Glutamatergic neuron (in vitro differentiated cells): ENCODE results near the gene ZNF454. TPM values are rescaled to one million over a fixed set of nuclear protein-coding genes. Genes with fewer than 3 reads are reported as not detected.

Source experiments
- DNase-seq: peaks from one replicate; pipeline ENCODE4 v3.0.0; 2022
- H3K27ac Mint-ChIP-seq: one replicate; pipeline ENCODE4 v1.8.0; 2020; ENCODE audit warnings: mild to moderate bottlenecking, mixed read lengths, inconsistent platforms; ENCODE audit not compliant: unreplicated experiment
- H3K27me3 Mint-ChIP-seq: one replicate; pipeline ENCODE4 v1.8.0; 2020; ENCODE audit warnings: mild to moderate bottlenecking, moderate library complexity, mixed read lengths, inconsistent platforms; ENCODE audit not compliant: unreplicated experiment
- H3K36me3 Mint-ChIP-seq: one replicate; pipeline ENCODE4 v1.8.0; 2020; ENCODE audit warnings: mild to moderate bottlenecking, mixed read lengths, inconsistent platforms; ENCODE audit not compliant: unreplicated experiment
- H3K4me1 Mint-ChIP-seq: one replicate; pipeline ENCODE4 v1.8.0; 2020; ENCODE audit warnings: mild to moderate bottlenecking, low read depth, mixed read lengths, inconsistent platforms; ENCODE audit not compliant: unreplicated experiment
- H3K4me3 Mint-ChIP-seq: one replicate; pipeline ENCODE4 v1.8.0; 2020; ENCODE audit warnings: mild to moderate bottlenecking, mixed read lengths, inconsistent platforms; ENCODE audit not compliant: unreplicated experiment
- H3K9me3 Mint-ChIP-seq: one replicate; pipeline ENCODE4 v1.8.0; 2020; ENCODE audit warnings: mild to moderate bottlenecking, moderate library complexity, mixed read lengths, inconsistent platforms; ENCODE audit not compliant: unreplicated experiment
- CTCF ChIP-seq: fragments of 200-600 bp; sonication (generic); IDR thresholded peaks from one replicate; pipeline ENCODE4 v1.5.0; 2021; ENCODE audit not compliant: partially characterized antibody, unreplicated experiment
- long read RNA-seq: library from polyadenylated mRNA; unstranded; transcript quantifications from one replicate; pipeline ENCODE4 v2.0.0, GENCODE V29; 2020; ENCODE audit not compliant: unreplicated experiment
- total RNA-seq: library from RNA; stranded (reverse); fragmentation: NEBNext Ultra II Directional; extraction: Animal tissue kit (Norgen Biotek cat#: 25700); gene quantifications from one replicate; pipeline ENCODE4 v1.2.1, GENCODE V29; 2021; ENCODE audit not compliant: unreplicated experiment

Gene ZNF454
- 9.3 TPM for total RNA-seq
- long read RNA-seq, partial matches to known transcripts: 1 of 4 reads
- long read RNA-seq, other reads (novel, unspliced or antisense): 1 of 4 reads

DNA sequence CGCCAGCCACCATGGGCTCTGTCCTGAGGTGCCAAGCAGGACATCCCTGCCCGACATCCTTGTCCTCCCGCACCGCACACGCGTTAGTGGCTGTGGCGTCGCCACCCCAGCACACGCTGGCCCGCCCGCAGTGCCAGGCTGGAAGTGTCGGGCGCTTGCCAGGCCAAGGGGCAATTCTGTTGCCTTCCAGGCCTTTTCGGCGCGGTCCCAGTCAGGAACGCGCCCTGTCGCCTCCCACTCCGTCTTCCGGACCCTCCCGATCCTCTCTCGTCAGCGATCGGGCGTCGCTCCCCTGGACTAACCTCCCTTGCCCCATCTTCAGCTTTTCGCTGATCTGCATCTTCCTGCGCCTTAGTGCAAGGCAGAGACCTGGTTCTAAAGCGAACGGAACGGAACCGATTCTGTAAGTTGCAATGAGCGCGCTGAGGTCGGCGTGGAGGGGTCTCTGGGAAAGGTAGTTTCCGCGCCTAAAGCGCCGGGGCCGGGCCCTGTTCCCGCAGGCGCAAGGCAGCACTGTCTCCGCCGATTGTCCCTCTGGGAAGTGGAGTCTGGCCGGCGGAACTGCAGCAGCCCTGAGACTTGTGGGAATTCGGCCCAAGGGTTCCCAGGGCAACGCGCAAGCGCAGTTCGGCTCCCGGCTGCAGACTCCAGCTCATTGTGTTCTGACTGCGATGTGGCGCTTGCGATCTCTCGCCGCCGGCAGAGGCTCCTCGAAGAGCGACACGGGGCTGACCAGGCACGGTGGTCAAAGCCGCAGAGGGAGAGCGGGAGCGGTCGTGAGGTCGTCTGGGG is at the start of gene ZNF454:
TSS of gene ZNF454 (plus strand) at position 630 of the 792 bp plus-strand sequence. CDS start 1,594 bp downstream, outside the sequence.
- TF ChIP-seq CTCF: no peak
- H3K4me1 Mint-ChIP-seq: no peaks in the 10 kb centered on the region
- peak within 1 kb of the TSS; percentile 98 for H3K4me3 Mint-ChIP-seq
- peaks cover 7% of the 10 kb centered on the region for H3K27me3 Mint-ChIP-seq
- peak within 1 kb of the TSS; percentile 96 for H3K27ac Mint-ChIP-seq
- peaks cover 37% of the 10 kb centered on the region for H3K9me3 Mint-ChIP-seq
- peak; percentile 95 for DNase-seq
- peaks cover 74% of the 10 kb centered on the region for H3K36me3 Mint-ChIP-seq

- H3K36me3 Mint-ChIP-seq: peaks cover 17% of the 10 kb centered on the region
- peak within 1 kb of the TSS; percentile 95 for H3K27ac Mint-ChIP-seq
- peaks cover 1% of the 10 kb centered on the region for H3K4me1 Mint-ChIP-seq
- H3K9me3 Mint-ChIP-seq: peaks cover 2% of the 10 kb centered on the region
- H3K27me3 Mint-ChIP-seq: peaks cover 5% of the 10 kb centered on the region
- DNase-seq: peak; percentile 82
- no peak for TF ChIP-seq CTCF
- H3K4me3 Mint-ChIP-seq: peak within 1 kb of the TSS; percentile 92
Observed at GRCh38 chr5:178895615-178896571, 45.1 kb upstream of the ZNF454 start, which contains the start of gene ZFP2. TSS of gene ZFP2 (plus strand) at chr5:178895913. CDS start at chr5:178931314, 35,401 bp downstream.

DNA sequence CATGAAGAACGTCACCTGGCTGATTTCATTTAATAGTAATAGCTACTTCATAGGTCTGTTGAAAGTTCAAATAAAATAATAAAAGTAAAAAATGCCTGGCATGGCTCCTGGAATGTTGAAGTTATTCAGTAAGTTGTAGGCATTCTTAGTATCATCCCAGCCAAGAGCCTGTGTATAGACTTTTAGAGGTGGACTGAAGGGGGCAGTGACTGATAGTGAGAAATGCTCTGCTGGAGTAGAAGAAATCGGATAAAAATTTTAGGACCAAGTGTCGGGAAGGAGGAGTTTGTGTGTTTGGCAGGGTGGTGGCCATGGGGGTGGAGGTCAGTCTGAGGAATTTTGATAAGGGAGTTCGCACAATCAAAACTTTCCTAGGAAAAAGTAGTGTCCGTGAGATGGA is 41.7 kb upstream of the ZNF454 start:
- H3K36me3 Mint-ChIP-seq: peaks cover 39% of the 10 kb centered on the region
- H3K4me3 Mint-ChIP-seq: no peak overlapping the region
- H3K27ac Mint-ChIP-seq: no peak overlapping the region
- no peak for DNase-seq
- H3K4me1 Mint-ChIP-seq: peaks cover 1% of the 10 kb centered on the region
- TF ChIP-seq CTCF: no peak
- H3K9me3 Mint-ChIP-seq: peaks cover 3% of the 10 kb centered on the region
- peaks cover 5% of the 10 kb centered on the region for H3K27me3 Mint-ChIP-seq

DNA sequence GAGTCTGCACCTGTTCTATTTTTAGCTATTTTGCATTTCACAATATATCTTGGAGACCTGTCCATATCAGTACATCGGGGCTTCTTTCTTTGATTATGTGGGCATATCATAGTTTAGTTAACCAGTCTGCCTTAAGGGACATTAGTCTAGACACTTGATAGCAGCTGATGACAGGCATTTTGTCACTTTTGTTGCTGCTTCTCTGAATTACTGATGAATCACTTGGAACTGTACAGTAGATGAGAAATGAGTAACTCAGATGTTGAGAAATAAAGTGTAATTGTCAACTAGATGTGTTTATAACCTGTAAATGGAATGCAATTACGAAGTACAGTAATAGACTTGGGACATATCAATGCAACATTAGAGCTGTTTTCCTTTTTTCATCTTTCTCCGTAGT is 38.1 kb upstream of the ZNF454 start:
- Mint-ChIP-seq H3K27ac (no peak overlapping the region), H3K9me3 (peaks cover 6% of the 10 kb centered on the region), H3K4me1 (no peaks in the 10 kb centered on the region), H3K27me3 (peaks cover 4% of the 10 kb centered on the region), H3K4me3 (no peak overlapping the region), H3K36me3 (peaks cover 44% of the 10 kb centered on the region)
- DNase-seq: no peak
- TF ChIP-seq CTCF: no peak
